Sigmoid colon (tissue), 7 donors: Measurements from ENCODE around the gene ZFP91. TPM values are rescaled to one million over a fixed set of nuclear protein-coding genes. Genes with fewer than 3 reads are reported as not detected.
A peak's percentile ranks its signal among the peaks of the same experiment; 100 is the strongest.

ENCODE experiments used
- DNase-seq: peaks from one replicate; pipeline ENCODE4 v3.0.0-alpha.2; 2019
- H3K27ac ChIP-seq, 4 donors: fragments of 200-600 bp; sonication (generic); one replicate each; pipeline ENCODE4 v1.5.1; 2016 to 2019; ENCODE audit warnings: mild to moderate bottlenecking in 1 of 4
- H3K27me3 ChIP-seq, 3 donors: fragments of 200-600 bp; sonication (generic); one replicate each; pipeline ENCODE4 v1.5.1; 2019; ENCODE audit warnings: mild to moderate bottlenecking in 1 of 3
- H3K36me3 ChIP-seq, 4 donors: fragments of 200-600 bp; sonication (generic); one replicate each; pipeline ENCODE4 v1.5.1; 2016 to 2019
- H3K4me1 ChIP-seq, 4 donors: fragments of 200-600 bp; sonication (generic); one replicate each; pipeline ENCODE4 v1.5.1; 2017 to 2019
- H3K4me3 ChIP-seq, 4 donors: fragments of 200-600 bp; sonication (generic); one replicate each; pipeline ENCODE4 v1.5.1; 2017 to 2019; ENCODE audit warnings: mild to moderate bottlenecking in 2 of 4, moderate library complexity in 1 of 4
- H3K9me3 ChIP-seq, 4 donors: fragments of 200-600 bp in 3 of 4; sonication (generic) in 3 of 4; one replicate each; pipeline versions ENCODE4 v1.5.1 to v1.6.1; 2013 to 2019
- EP300 ChIP-seq, 4 donors: sonication (generic); formaldehyde crosslinking; IDR thresholded peaks; one replicate each; pipeline ENCODE4 v1.6.1; 2017; ENCODE audit warnings: antibody characterized with exemption in 4 of 4
- POLR2A ChIP-seq, 2 donors: fragments of 450-650 bp; IDR thresholded peaks; one replicate each; pipeline ENCODE4 v1.6.1; 2016; ENCODE audit warnings: antibody characterized with exemption in 2 of 2, mild to moderate bottlenecking in 2 of 2, moderate library complexity in 2 of 2
- POLR2AphosphoS5 ChIP-seq, 4 donors: sonication (generic); formaldehyde crosslinking; IDR thresholded peaks; one replicate each; pipeline ENCODE4 v1.6.1; 2017; ENCODE audit warnings: antibody characterized with exemption in 4 of 4
- WGBS, 2 donors: extraction: QIAGEN DNeasy Blood & Tissue Kit; methylation state at CpG; one replicate each; pipeline ENCODE4 v1.1.7; 2013; 5-methylcytosine and 5-hydroxymethylcytosine counted together
- intact Hi-C: fragments of 100-400 bp; cut with DNase I; formaldehyde crosslinking; loops from one replicate; pipeline ENCODE4 v1.15.1; 2023
- polyA plus RNA-seq, 3 donors: library from polyadenylated mRNA; stranded (reverse); fragments of 200-250 nt; gene quantifications; one replicate each; pipeline ENCODE4 v1.2.3, GENCODE V29; 2013
- total RNA-seq, 4 donors: library from RNA; depleted of rRNA; stranded (reverse); fragments of >200 nt; gene quantifications; one replicate each; pipeline ENCODE4 v1.1.0, GENCODE V29; 2016
- TF ChIP-seq, protein P1 (sequence below), 4 experiments: fragments of 450-650 bp in 3 of 4; fragments of 200-600 bp in 1 of 4; IDR thresholded peaks; one replicate each; pipeline ENCODE4 v1.5.1; 2016 to 2019; ENCODE audit warnings: antibody characterized with exemption in 4 of 4, mild to moderate bottlenecking in 3 of 4, moderate library complexity in 2 of 4
- donor health status: healthy with polysubstance abuse.
- donor health status: Bipolar disorder and iron deficiency.
- donor health status: healthy.

The ZFP91 gene
- total and polyA plus RNA-seq, 7 donors = 31.6 to 77.4 (median 68.4) TPM

DNA sequence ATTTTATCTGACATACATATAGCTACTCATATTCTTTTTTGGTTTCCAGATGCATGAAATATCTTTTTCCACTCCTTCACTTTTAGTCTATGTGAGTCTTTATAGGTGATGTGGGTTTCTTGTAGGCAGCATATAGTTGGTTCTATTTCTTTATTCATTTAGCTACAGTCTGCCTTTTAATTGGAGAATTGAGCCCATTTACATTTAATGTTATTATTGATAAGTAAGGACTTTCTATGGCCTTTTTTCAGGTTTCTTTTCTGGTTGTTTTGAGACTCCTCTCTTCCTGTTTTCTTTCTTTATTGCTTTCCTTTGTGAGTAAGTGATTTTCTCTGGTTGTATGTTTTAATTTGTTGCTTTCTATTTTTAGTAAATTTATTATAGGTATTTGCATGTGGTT is 70.8 kb downstream of the ZFP91 start:
- Histone ChIP-seq H3K4me1 (peaks cover 0 to 3% (median 0%) of the 10 kb centered on the region in 4 donors), H3K4me3 (no peak overlapping the region), H3K27ac (no peak overlapping the region), H3K36me3 (no peaks in the 10 kb centered on the region), H3K27me3 (no peaks in the 10 kb centered on the region), H3K9me3 (no peaks in the 10 kb centered on the region)
- intact Hi-C loops = no loop called here
- no peak for TF ChIP-seq POLR2A (IDR thresholded peaks at IDR 0.05)
- TF ChIP-seq, protein P1, sequence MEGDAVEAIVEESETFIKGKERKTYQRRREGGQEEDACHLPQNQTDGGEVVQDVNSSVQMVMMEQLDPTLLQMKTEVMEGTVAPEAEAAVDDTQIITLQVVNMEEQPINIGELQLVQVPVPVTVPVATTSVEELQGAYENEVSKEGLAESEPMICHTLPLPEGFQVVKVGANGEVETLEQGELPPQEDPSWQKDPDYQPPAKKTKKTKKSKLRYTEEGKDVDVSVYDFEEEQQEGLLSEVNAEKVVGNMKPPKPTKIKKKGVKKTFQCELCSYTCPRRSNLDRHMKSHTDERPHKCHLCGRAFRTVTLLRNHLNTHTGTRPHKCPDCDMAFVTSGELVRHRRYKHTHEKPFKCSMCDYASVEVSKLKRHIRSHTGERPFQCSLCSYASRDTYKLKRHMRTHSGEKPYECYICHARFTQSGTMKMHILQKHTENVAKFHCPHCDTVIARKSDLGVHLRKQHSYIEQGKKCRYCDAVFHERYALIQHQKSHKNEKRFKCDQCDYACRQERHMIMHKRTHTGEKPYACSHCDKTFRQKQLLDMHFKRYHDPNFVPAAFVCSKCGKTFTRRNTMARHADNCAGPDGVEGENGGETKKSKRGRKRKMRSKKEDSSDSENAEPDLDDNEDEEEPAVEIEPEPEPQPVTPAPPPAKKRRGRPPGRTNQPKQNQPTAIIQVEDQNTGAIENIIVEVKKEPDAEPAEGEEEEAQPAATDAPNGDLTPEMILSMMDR (IDR thresholded peaks at IDR 0.05) = no peak
- TF ChIP-seq POLR2AphosphoS5 (IDR thresholded peaks at IDR 0.05) = no peak
- TF ChIP-seq EP300 (IDR thresholded peaks at IDR 0.05) = no peak
- DNase-seq = no peak

GRCh38 chr11:58650496-58650895 is 71.6 kb downstream of the ZFP91 start:
- H3K27ac ChIP-seq = no peak overlapping the region
- H3K4me1 ChIP-seq = peaks cover 0 to 3% (median 0%) of the 10 kb centered on the region in 4 donors
- no peak for DNase-seq
- H3K4me3 ChIP-seq = no peak overlapping the region
- no peaks in the 10 kb centered on the region for H3K27me3 ChIP-seq
- H3K36me3 ChIP-seq = no peaks in the 10 kb centered on the region
- intact Hi-C loops = no loop called here
- TF ChIP-seq POLR2A (IDR thresholded peaks at IDR 0.05) = no peak
- TF ChIP-seq POLR2AphosphoS5 (IDR thresholded peaks at IDR 0.05) = no peak
- TF ChIP-seq EP300 (IDR thresholded peaks at IDR 0.05) = no peak
- TF ChIP-seq, protein P1 (IDR thresholded peaks at IDR 0.05) = no peak
- WGBS, 2 donors = 80 to 89% methylated on average over 1 of the region's 1 CpG
- no peaks in the 10 kb centered on the region for H3K9me3 ChIP-seq

- intact Hi-C loops = no loop called here
Observed at GRCh38 chr11:58652726-58653280, 73.9 kb downstream of the ZFP91 start.

GRCh38 chr11:58654079-58654907 is 75.4 kb downstream of the ZFP91 start:
- TF ChIP-seq POLR2AphosphoS5 (IDR thresholded peaks at IDR 0.05) = no peak
- TF ChIP-seq, protein P1 (IDR thresholded peaks at IDR 0.05) = peak; percentile 16 to 84 (median 62)
- no peak for TF ChIP-seq POLR2A (IDR thresholded peaks at IDR 0.05)
- no peak for TF ChIP-seq EP300 (IDR thresholded peaks at IDR 0.05)
- intact Hi-C loops = no loop called here
- H3K27ac ChIP-seq = no peak overlapping the region
- peaks cover 0 to 3% (median 0%) of the 10 kb centered on the region in 4 donors for H3K4me1 ChIP-seq
- WGBS, 2 donors = 23 to 34% methylated on average over 12 of the region's 12 CpGs
- no peaks in the 10 kb centered on the region for H3K36me3 ChIP-seq
- no peak overlapping the region for H3K4me3 ChIP-seq
- H3K9me3 ChIP-seq = no peaks in the 10 kb centered on the region
- H3K27me3 ChIP-seq = no peaks in the 10 kb centered on the region
- DNase-seq = peak; percentile 76

More at GRCh38 chr11:58652726-58653280, 73.9 kb downstream of the ZFP91 start:
- Histone ChIP-seq H3K36me3 (no peaks in the 10 kb centered on the region), H3K9me3 (no peaks in the 10 kb centered on the region), H3K4me3 (no peak overlapping the region), H3K27ac (no peak overlapping the region), H3K27me3 (no peaks in the 10 kb centered on the region), H3K4me1 (peaks cover 0 to 3% (median 0%) of the 10 kb centered on the region in 4 donors)
- no peak for DNase-seq
- WGBS, 2 donors = 60 to 78% methylated on average over 2 of the region's 2 CpGs
- TF ChIP-seq POLR2AphosphoS5 (IDR thresholded peaks at IDR 0.05) (no peak), EP300 (IDR thresholded peaks at IDR 0.05) (no peak), POLR2A (IDR thresholded peaks at IDR 0.05) (no peak)
- TF ChIP-seq, protein P1 (IDR thresholded peaks at IDR 0.05) = no peak
